T1000 (cell line): ENCODE measurements around the gene RBMX.
"Not testable (repeated sequence)": the region's sequence is repeated elsewhere in the genome, so short reads cannot be mapped to it uniquely, and the experiment has no call there.

Experiments
- DNase-seq: peaks from one replicate; lab custom pipeline; 2025; ENCODE audit warnings: mixed read lengths; lab: John Stamatoyannopoulos, UW

The RBMX gene

GRCh38 chrX:136878423-136878822 is 2.1 kb downstream of the RBMX start:
- no peak for DNase-seq

GRCh38 chrX:136874114-136874513 is 6.4 kb downstream of the RBMX start:
- DNase-seq: not testable (repeated sequence)

- not testable (repeated sequence) for DNase-seq
Observed at GRCh38 chrX:136873210-136873609, 7.3 kb downstream of the RBMX start.

GRCh38 chrX:136872091-136872700 is 8.3 kb downstream of the RBMX start:
- no peak for DNase-seq

- no peak for DNase-seq
Observed at GRCh38 chrX:136870064-136870463, 10.5 kb downstream of the RBMX start.

- no peak for DNase-seq
Observed at GRCh38 chrX:136868283-136869055, 12.1 kb downstream of the RBMX start.

GRCh38 chrX:136867518-136867917 is 13.0 kb downstream of the RBMX start:
- DNase-seq: no peak

- no peak for DNase-seq
Observed at GRCh38 chrX:136867096-136867491, 13.4 kb downstream of the RBMX start.

- no peak for DNase-seq
Observed at GRCh38 chrX:136866337-136867095, 14.0 kb downstream of the RBMX start.

- no peak for DNase-seq
Observed at GRCh38 chrX:136865270-136866158, 15.0 kb downstream of the RBMX start.

- no peak for DNase-seq
Observed at GRCh38 chrX:136863826-136864225, 16.7 kb downstream of the RBMX start.

- DNase-seq: no peak
Observed at GRCh38 chrX:136862546-136862945, 18.0 kb downstream of the RBMX start.

- DNase-seq: no peak
Observed at GRCh38 chrX:136861877-136862276, 18.6 kb downstream of the RBMX start.

GRCh38 chrX:136858007-136858756 is 22.3 kb downstream of the RBMX start:
- DNase-seq: no peak

- no peak for DNase-seq
Observed at GRCh38 chrX:136856551-136856950, 24.0 kb downstream of the RBMX start.

GRCh38 chrX:136856050-136856449 is 24.5 kb downstream of the RBMX start:
- DNase-seq: no peak

- DNase-seq: no peak
Observed at GRCh38 chrX:136851526-136851925, 29.0 kb downstream of the RBMX start.

- DNase-seq: no peak
Observed at GRCh38 chrX:136850441-136851175, 29.9 kb downstream of the RBMX start.

- no peak for DNase-seq
Observed at GRCh38 chrX:136849395-136849794, 31.1 kb downstream of the RBMX start.

- no peak for DNase-seq
Observed at GRCh38 chrX:136847874-136848273, 32.7 kb downstream of the RBMX start.
